Left renal pelvis (tissue), 4 donors: ENCODE results near the gene CNTFR. TPM values are rescaled to one million over a fixed set of nuclear protein-coding genes. Genes with fewer than 3 reads are reported as not detected.

ENCODE experiments used
- DNase-seq, 4 donors: peaks; one replicate each; pipeline ENCODE4 v3.0.0-alpha.2; 2013; ENCODE audit warnings: low read depth in 4 of 4, low spot score in 3 of 4
- polyA plus RNA-seq, 4 donors: library from polyadenylated mRNA; unstranded; fragments of 120-200 nt; gene quantifications; one replicate each; pipeline ENCODE4 v1.2.1, GENCODE V29; 2013; ENCODE audit not compliant: insufficient read length in 4 of 4

The CNTFR gene
- polyA plus RNA-seq, 4 donors: 31.8 to 90.7 (median 49.3) TPM

DNA sequence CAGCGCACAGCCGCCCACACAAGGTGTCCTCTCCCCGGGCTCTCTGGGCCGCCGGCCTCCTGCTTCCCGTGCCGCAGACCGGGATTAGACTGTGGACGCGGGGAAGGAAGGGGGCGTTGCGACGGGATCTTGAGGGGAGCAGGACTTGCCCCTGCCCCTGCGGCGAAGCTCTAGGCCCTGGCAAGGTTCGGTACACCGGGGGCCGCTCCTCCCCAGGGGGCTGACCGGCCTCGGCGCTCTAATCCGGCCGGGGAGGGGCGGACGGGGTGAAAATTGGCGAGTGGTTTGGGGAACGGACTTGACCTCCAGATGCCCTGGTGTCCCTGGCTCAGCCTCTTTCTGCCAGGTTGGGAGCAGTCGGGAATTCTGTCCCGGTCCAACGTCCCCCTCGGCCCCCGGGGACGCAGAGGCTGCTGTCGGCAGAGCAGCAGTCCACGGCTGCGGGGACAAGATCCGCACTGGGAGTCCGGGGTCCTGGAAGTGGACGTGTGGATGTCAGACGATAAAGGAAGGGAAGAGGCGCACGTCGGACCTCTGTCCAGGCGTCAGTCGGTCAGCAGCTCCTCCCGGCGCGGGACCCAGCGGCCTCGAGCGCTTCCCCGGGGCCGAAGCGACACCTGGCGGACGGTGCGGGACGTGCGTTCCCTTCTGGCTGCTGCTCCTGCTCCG lies 1.9 kb upstream of the CNTFR start:
- DNase-seq: no peak

DNA sequence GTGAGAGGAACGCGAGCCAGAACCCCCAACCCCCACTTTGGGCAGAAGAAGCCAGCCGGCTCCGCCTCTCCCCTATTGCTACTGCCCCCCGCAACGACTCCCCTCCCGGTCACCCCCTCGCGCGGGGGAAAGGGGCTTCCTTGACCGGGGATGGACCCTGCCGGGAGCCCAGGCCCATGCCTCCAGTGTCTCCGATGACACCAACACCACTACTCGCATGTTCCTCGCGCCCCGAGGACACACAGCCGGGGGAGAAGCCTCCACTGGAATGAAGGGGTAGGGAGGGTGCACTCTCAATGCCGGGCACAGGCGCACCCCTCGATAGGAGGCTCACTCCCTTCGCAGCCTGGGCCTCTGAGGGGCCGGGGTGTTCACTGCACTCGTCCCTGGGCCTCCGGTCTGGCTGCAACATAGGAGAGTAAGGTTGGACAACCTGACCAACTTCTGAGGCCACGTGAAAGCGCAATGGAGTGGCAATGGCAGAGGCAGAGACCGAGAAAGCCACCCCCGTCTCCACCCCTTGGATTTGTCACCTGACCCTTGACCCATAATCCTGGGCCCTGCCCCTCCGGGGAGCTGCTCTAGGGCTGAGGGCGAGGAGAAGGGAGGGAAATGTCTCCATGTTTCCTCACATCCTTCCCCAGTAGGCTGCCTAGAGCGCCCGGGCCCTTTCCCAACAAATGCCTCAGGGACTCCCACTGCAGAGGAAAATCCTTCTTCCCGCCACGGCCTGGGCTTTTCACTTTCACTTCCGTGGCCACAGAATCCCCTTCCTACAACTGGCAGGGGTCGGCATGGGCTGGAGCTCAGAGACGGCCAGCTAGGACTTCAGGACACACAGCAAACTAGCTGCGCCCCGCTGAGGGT lies 1.1 kb upstream of the CNTFR start:
- no peak for DNase-seq

- DNase-seq: no peak
Measured at GRCh38 chr9:34588671-34589635, 571 bp downstream of the CNTFR start.

DNA sequence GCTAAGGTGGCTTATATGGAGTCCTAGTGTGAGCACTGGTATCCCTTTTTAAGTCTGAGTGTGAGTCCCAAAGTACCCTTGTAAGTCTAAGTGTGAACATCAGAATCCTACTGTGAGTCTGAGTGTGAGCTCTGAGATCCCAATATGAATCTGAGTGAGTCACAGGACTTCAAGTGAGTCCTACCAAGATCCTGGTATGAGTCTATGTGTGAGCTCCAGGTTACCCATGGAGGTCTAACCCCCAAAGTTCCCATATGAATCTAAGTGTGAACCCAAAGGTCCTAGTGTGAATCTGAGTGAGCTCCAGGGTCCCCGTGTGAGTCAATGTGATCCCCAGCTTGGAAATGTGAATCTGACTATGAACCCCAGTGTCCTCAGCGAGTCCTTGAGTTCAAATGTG lies 2.3 kb downstream of the CNTFR start:
- DNase-seq: no peak

DNA sequence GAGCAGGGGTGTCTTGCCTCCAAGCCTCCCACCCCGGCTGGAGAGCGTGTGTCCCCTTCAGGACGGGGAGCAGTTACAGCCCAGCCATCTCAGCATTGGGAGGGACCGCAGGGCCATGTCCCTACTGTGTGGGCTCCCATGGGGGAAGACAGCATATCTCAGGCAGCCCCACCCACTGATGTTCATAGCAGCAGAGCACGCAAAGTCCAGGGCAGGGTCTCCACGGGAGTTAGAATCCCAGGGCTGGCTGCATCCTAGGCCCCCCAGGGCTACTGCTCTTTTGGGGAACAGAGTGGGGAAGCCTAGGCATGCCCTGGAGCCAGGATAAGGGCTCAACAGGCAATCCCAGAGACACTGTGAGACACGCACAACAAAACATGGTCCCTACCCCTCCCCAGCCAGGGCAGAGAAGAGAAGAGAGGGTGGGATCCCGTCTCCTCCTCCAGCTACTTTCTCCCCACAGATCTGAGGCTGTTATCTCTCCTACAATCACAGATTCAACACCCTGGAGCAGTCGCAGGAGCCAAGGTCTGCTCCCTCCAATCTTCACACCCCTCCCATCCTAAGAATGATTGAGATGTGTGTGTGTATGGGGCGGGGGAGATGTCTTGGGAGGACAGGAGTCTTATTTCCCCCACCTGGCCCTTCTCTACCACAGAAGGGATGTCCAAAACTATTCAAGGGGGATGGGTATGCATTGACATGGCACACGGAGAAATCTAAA lies 3.4 kb downstream of the CNTFR start:
- no peak for DNase-seq

GRCh38 chr9:34584970-34585369 lies 4.6 kb downstream of the CNTFR start:
- DNase-seq: no peak

DNA sequence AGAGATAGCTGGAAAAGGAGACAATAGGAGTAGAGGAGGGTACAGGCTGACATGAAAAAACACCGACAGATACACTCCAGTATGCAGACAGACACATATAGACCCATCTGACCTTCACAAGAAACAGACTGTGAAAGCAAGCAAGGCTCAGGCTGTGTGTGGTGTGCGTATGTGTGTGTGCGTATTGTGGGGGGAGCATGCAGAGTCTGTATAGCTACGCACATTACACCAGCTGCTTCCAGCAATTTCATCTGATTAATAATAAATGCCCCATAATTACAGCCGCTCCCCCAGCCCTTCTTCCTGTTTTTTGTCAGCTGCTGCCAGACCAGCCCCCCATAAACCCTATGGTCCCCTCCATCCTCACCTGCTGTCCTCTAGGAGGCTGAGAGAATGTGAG lies 6.7 kb downstream of the CNTFR start:
- DNase-seq: no peak

GRCh38 chr9:34581318-34581717 lies 8.2 kb downstream of the CNTFR start:
- DNase-seq: no peak

GRCh38 chr9:34580358-34580757 lies 9.2 kb downstream of the CNTFR start:
- DNase-seq: no peak

DNA sequence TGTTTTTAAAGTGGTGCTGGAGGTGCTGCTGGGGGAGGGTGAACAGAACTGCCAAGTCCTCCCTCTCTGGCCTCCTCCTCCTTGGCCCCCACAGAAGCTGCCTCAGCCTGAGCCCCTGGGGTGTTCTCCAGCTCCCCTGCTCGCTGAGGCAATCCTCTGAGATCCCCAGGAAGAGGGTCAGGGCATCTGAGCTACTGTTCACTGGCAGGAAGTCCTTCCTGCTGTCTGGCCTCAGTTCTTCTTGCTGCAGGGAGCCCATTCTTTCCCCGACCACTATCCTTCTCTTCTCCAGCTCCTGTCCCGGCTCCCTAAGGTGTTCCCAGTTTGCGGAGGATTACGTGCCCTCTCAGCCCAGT lies 9.7 kb downstream of the CNTFR start:
- DNase-seq: no peak

GRCh38 chr9:34579104-34579807 lies 10.3 kb downstream of the CNTFR start:
- no peak for DNase-seq

DNA sequence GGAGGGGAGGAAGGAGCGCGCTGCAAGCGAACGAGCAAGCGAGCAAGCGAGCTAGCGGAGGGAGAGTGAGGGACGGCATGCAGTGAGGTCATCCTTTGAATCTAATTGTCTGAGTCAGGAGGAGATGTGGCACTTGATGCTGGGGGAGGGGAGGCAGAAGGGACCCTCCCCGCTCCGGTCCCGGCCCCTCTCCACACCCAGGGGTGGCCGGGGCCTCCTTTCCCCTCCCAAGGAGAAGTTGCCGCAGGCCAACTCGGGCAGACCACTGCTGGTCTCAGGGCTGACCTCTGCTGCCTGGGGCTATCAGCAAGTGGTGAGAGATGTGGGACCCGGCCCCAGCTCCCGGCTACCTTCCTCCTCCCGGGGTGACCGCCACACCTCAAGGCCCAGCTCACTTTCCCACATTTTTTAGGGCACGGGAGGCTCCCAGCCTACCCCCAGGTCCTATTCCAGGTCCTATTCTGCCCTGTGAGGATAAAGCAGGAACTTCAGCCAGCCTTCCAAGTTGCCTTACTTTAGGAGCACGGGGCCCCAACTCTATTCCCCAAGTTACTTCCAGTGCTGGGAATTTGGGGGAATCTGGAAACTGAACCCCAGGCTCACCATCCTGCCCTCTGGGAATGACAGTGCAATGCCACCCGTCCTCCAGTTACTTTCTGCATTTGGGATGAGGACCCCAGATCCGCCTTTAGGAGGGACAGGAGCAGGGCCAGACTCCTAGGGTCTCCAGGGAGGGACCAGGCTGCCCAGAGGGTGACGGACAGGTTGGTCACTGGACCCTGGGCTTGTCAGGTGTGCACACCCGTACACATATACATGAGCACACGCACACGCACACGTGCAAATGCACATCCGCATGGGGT lies 11.1 kb downstream of the CNTFR start:
- no peak for DNase-seq

- DNase-seq: peak in 1 of 4 donors; percentile 71
Measured at GRCh38 chr9:34577400-34578240, 11.9 kb downstream of the CNTFR start.

DNA sequence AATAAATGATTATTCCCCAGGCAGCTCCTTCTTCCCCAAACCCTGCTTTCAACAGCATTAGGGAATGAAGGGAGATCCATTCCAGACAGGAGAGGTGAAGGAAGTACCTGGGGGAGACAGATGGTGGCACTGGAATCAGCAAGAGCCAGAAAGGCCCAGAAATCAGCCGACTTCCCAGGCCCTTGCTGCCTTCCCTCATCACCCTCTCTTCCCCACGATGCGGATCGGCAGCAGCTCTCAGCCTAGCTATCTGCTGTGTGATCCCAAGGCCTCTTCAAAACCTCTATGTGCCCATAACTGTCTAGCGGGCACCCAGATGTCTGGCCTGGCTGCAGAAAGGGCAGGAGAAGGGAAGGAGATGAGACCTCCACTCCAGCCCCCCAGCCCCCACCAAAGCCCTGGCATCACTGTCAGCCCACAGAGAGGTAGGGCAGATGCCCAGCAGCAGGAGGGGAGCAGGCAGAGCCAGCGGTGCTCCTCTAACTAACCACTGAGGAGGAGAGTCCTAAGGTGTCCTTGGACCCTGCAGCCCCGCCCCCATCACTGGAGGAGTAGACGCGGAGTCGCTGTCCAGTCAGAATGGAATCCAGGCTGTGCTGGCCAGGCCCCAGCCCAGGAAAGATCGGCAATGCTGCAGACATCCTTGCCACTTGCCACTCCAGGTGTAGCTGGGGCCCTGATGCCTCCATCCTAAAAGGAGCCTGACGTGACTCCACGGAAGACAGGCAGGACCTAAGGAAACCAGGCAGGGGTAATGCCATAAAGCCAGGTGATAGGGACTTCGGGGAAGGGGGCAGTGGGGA lies 12.7 kb downstream of the CNTFR start:
- no peak for DNase-seq

DNA sequence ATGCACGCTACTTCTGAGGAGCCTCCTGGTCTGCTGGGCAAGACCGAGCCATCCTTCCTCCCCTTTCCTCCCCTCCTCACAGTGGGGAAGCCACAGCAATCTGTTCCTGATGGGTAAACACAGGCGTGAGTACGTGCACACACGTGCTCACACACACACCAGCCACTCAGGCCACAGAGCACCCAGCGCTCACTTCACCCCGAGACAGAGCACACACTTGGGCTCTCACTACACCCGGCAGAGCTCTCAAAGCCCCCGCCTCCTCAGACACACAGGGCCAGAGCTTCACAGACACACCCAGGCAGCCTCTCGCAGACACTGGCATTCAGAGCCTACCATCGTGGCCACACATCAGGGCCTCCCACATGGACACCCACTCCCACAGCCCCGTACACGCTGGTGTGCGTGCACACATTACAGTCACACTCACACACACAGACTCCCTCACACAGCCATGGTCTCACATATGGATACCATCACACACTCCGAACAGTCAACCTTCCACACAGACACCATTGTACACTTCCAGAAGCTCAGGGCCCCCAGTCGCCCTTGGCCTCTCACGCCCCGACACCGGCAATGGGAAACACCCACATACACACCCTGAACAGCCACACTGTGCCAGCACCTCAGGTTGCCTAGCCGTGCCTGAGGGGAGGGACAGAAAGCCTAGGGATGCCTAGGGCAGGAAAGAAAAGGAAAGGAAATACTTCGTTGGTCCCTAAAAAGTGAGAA lies 13.5 kb downstream of the CNTFR start:
- no peak for DNase-seq

DNA sequence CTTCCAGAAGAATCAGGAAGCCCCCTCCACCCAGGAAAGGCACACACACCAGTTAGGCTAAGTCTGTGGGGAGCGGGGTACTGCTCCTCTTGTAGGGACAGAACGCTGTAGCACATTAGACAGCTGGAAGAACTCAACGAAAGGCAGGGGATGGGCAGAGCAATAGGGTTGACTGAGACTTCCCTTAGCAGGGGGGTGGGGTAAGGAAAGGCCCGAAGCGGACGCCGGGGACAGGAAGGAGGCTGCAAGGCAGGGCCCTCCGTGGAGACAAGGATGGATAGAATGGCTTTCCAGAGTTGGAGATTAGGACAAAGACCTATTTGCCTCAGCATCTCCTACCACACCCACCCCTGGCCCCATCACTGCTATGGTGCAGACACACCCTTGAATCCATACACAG lies 14.3 kb downstream of the CNTFR start:
- no peak for DNase-seq
